WI38 (cell line): ENCODE data around the gene CDH23.

Experiments used
- H3K4me3 ChIP-seq: 2 replicates; pipeline ENCODE4 v1.5.1; 2011; ENCODE audit warnings: low read depth, mild to moderate bottlenecking, control low read depth, low read length
- TF ChIP-seq, protein P1 (sequence below): IDR thresholded peaks from 2 replicates; pipeline ENCODE4 v1.5.1; 2012; ENCODE audit warnings: low read depth, mild to moderate bottlenecking, control low read depth, low read length

CDH23 gene

DNA sequence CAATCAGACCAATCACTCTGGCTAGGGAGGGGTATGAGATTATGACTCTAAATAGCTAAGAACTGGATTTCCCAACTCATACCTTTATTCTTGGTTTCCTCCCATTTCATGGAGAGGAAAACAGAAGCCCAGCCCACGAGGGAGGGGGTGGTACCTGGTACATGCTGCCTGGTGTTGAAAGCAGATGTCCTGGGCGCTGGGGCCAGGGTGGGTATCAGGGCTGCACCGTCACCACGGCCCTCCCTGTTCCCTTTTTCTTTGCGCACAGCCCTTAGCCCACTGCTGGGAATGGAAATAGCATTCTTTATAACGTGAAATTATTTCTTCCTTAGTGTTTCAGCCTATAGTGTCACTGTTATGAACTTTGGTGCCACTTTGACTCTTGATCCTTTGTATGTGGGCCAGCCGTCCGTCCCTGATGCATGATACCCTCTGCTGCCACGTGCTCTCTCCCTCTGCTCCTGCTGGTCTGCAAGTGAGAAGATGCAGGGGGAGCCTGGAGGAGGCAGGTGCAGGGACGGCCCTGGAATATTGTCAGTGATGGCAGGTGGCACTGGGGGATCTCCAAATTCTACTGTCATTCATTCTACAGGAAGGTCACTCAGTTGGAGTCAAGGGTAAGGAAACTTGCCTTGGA, 158.5 kb downstream of the CDH23 start:
- TF ChIP-seq, protein P1, sequence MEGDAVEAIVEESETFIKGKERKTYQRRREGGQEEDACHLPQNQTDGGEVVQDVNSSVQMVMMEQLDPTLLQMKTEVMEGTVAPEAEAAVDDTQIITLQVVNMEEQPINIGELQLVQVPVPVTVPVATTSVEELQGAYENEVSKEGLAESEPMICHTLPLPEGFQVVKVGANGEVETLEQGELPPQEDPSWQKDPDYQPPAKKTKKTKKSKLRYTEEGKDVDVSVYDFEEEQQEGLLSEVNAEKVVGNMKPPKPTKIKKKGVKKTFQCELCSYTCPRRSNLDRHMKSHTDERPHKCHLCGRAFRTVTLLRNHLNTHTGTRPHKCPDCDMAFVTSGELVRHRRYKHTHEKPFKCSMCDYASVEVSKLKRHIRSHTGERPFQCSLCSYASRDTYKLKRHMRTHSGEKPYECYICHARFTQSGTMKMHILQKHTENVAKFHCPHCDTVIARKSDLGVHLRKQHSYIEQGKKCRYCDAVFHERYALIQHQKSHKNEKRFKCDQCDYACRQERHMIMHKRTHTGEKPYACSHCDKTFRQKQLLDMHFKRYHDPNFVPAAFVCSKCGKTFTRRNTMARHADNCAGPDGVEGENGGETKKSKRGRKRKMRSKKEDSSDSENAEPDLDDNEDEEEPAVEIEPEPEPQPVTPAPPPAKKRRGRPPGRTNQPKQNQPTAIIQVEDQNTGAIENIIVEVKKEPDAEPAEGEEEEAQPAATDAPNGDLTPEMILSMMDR: no peak
- no peak overlapping the region for H3K4me3 ChIP-seq

DNA sequence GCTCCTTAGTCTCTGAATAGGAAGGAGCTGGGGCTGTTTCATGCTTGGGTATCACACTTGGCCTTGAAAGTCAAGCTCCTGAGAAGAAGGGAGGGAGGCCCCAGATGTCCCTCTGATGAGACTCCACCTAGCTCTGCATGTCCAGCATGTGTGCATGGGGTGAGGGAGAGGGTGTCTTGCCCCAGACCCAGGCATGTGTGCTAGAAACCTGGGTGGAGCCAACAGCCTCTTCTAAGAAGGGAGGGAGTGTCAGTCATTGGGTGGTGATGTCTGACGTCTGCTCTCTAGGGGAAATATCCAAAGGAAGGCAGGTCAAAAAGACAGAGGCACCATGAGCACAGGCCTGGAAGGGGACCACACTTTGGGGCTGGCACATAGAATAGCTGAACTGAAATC, 159.0 kb downstream of the CDH23 start:
- TF ChIP-seq, protein P1: no peak
- no peak overlapping the region for H3K4me3 ChIP-seq

DNA sequence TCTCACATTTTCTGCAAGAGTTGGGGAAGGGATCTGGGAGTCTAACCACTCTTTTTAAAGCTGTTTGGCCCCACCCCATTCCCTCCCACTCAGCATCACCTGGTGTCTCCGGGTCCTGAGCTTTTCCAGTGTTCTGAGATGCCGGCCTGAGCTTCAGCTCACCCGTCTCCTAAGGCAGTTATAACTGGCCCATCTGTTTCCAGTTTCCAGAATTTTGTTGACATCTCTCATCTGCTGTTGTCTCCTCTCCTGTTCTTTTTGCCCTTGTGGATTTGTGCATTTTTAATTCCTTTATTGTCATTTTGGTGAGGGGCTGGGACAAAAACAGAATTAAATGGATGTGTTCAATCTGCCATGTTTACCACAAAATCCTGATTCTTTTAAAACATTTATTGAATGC, 162.3 kb downstream of the CDH23 start:
- TF ChIP-seq, protein P1: no peak
- H3K4me3 ChIP-seq: no peak overlapping the region

DNA sequence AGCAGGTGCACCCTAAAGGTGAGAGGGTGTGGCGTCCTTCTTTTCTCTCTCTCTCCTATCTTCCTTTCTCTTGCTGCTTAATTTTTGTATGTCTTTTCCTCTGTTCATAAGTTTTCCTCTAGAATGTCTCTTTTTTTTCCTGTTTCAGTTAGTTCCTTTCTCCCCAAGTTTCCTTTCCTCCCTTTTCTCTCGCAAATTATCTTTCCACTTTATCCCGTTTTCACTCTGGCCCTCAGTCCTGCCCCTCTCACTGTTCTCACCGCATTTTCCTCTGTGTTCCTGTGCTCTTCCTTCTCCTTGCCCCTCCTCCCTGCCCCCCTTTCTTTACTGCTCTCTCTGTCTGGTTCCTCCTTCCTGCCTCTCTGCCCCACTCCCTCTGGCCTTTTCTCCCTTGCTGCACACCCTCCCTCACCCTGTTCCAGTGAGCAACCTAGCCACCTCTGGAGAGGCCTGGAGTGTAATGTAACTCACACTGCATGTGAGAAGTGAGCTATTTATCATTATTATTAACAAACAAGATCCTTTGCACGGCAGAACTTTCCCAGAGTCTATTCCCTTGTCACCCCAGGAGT, 164.4 kb downstream of the CDH23 start:
- H3K4me3 ChIP-seq: no peak overlapping the region
- TF ChIP-seq, protein P1: no peak

DNA sequence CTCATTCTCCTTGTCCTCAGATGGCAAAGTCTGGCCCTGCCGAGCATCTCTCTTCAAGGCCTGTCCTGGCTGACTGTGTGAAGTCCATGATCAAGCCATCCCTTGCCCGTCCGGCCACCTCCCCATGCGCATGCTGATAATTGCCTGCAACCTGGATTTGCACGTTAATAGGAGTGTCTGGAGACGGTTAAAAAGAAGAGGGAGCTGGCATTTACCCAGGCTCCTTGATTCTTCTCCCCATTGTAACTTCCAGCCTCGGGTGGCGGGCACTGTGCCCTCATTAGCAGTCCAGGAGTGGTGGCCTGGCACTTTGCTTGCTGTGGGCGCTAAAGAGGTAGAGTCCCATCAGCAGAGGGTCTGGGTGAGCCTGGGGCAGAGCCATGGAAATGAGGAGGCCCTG, 165.5 kb downstream of the CDH23 start:
- no peak overlapping the region for H3K4me3 ChIP-seq
- TF ChIP-seq, protein P1: no peak

DNA sequence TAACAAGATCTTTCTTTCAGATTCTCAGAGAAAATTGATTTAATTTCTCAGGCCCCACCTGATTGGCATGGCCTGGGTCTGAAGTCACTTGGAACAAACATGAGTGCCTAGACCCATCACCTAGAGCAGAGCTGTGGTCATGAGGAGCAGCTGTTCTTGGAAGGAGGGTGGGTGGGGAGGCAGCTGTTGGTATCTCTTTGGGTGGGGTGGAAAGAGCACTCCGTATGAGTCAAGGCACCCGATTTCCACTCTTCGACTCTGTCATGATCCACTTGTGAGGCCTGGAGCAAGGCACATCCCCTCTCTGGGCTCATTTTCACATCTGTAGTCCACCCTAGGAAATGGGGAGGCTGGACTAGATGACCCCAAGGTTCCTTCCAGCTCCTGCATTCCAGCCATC, 166.2 kb downstream of the CDH23 start:
- H3K4me3 ChIP-seq: no peak overlapping the region
- TF ChIP-seq, protein P1: no peak

DNA sequence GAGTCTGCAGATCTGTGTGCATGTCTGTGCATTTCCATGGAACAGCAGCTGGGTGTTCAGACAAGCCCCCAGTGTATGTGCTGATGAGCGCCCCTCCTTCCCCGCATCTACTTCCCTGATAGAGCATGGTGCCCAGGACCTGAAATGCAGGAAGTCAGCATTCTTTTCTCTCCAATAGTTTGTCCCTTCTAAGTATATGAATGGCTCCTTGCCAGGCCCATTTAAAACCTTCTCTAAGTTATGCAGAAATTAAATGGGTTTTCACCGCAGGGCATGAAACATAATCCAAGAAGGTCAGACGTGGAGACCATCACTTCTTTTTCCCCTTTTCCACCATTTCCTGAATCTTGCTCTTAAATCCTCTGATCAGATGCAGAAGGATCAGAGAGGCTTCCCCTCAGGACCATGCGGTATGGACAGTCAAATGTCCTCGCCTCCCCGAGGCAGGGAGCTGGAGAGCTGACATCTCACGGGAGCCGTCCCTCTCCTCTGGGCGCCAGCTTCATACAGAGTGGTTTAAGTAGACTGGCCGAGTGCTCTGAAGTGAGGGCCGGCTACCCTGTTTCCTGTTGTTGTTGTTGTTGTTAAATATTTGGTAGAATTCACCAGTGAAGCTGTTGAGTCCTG, 167.6 kb downstream of the CDH23 start:
- TF ChIP-seq, protein P1: no peak

More for the DNA sequence above, 167.6 kb downstream of the CDH23 start:
- no peak overlapping the region for H3K4me3 ChIP-seq
